Measurements from ENCODE around the gene CFAP107. TPM values are rescaled to one million over a fixed set of nuclear protein-coding genes. Genes with fewer than 3 reads are reported as not detected.

CFAP107 gene
- total RNA-seq, 1 donor from 2014 or later: not detected

- H3K4me1 ChIP-seq: no peaks in the 10 kb centered on the region
- intact Hi-C loops (cut with DNase I): loop anchor here (1.0 kb wide), 1 partner anchor 14 kb away; no protein-coding TSS in a partner anchor
- H3K9me3 ChIP-seq: no peaks in the 10 kb centered on the region
- no peak overlapping the region for H3K27ac ChIP-seq
- no peaks in the 10 kb centered on the region for H3K27me3 ChIP-seq
- H3K36me3 ChIP-seq: no peaks in the 10 kb centered on the region
- no peak for TF ChIP-seq POLR2A (IDR thresholded peaks at IDR 0.05)
- TF ChIP-seq CTCF (IDR thresholded peaks at IDR 0.05): no peak
- TF ChIP-seq POLR2AphosphoS5 (IDR thresholded peaks at IDR 0.05; ENCODE audit: insufficient read depth in 1 of 2, low read depth in 1 of 2): no peak
- H3K4me3 ChIP-seq: no peak overlapping the region
- DNase-seq (ENCODE audit: extremely low spot score in 2 of 2): no peak
Measured at GRCh38 chr1:12762766-12763165, 16.8 kb downstream of the CFAP107 start.

- Histone ChIP-seq H3K27ac (no peak overlapping the region), H3K27me3 (no peaks in the 10 kb centered on the region), H3K36me3 (no peaks in the 10 kb centered on the region), H3K9me3 (no peaks in the 10 kb centered on the region), H3K4me3 (no peak overlapping the region), H3K4me1 (no peaks in the 10 kb centered on the region)
- no peak for DNase-seq (ENCODE audit: extremely low spot score in 2 of 2)
- TF ChIP-seq POLR2A (IDR thresholded peaks at IDR 0.05) (no peak), POLR2AphosphoS5 (IDR thresholded peaks at IDR 0.05; ENCODE audit: insufficient read depth in 1 of 2, low read depth in 1 of 2) (no peak), CTCF (IDR thresholded peaks at IDR 0.05) (no peak)
- intact Hi-C loops (cut with DNase I): no loop called here
Measured at GRCh38 chr1:12763479-12763878, 17.5 kb downstream of the CFAP107 start.

GRCh38 chr1:12764016-12764415 lies 18.0 kb downstream of the CFAP107 start:
- intact Hi-C loops (cut with DNase I): no loop called here
- Histone ChIP-seq H3K9me3 (no peaks in the 10 kb centered on the region), H3K4me1 (no peaks in the 10 kb centered on the region), H3K27me3 (no peaks in the 10 kb centered on the region), H3K27ac (no peak overlapping the region), H3K4me3 (no peak overlapping the region), H3K36me3 (no peaks in the 10 kb centered on the region)
- peak in 1 of 2 donors; percentile 55 for DNase-seq (ENCODE audit: extremely low spot score in 2 of 2)
- no peak for TF ChIP-seq POLR2AphosphoS5 (IDR thresholded peaks at IDR 0.05; ENCODE audit: insufficient read depth in 1 of 2, low read depth in 1 of 2)
- TF ChIP-seq POLR2A (IDR thresholded peaks at IDR 0.05): no peak
- no peak for TF ChIP-seq CTCF (IDR thresholded peaks at IDR 0.05)

- H3K9me3 ChIP-seq: no peaks in the 10 kb centered on the region
- no peaks in the 10 kb centered on the region for H3K27me3 ChIP-seq
- DNase-seq (ENCODE audit: extremely low spot score in 2 of 2): no peak
- intact Hi-C loops (cut with DNase I): no loop called here
- H3K36me3 ChIP-seq: no peaks in the 10 kb centered on the region
- no peak overlapping the region for H3K27ac ChIP-seq
- H3K4me1 ChIP-seq: no peaks in the 10 kb centered on the region
- H3K4me3 ChIP-seq: no peak overlapping the region
- TF ChIP-seq CTCF (IDR thresholded peaks at IDR 0.05) (no peak), POLR2A (IDR thresholded peaks at IDR 0.05) (no peak), POLR2AphosphoS5 (IDR thresholded peaks at IDR 0.05; ENCODE audit: insufficient read depth in 1 of 2, low read depth in 1 of 2) (no peak)
Measured at GRCh38 chr1:12769031-12769430, 23.0 kb downstream of the CFAP107 start.

- H3K9me3 ChIP-seq: no peaks in the 10 kb centered on the region
- intact Hi-C loops (cut with DNase I): no loop called here
- no peak overlapping the region for H3K27ac ChIP-seq
- DNase-seq (ENCODE audit: extremely low spot score in 2 of 2): peak in 1 of 2 donors; percentile 70
- H3K27me3 ChIP-seq: no peaks in the 10 kb centered on the region
- H3K4me1 ChIP-seq: no peaks in the 10 kb centered on the region
- no peaks in the 10 kb centered on the region for H3K36me3 ChIP-seq
- TF ChIP-seq POLR2AphosphoS5 (IDR thresholded peaks at IDR 0.05; ENCODE audit: insufficient read depth in 1 of 2, low read depth in 1 of 2) (no peak), POLR2A (IDR thresholded peaks at IDR 0.05) (no peak)
- no peak overlapping the region for H3K4me3 ChIP-seq
Measured at GRCh38 chr1:12769976-12770505, 24.0 kb downstream of the CFAP107 start.
